SH-SY5Y (cell line): ENCODE results near the gene ACSL5.

Experiments
- GATA2 ChIP-seq: IDR thresholded peaks from 2 replicates; pipeline ENCODE4 v1.6.1; 2011; ENCODE audit warnings: mild to moderate bottlenecking, low read depth, low read length
- GATA3 ChIP-seq: IDR thresholded peaks from 2 replicates; pipeline ENCODE4 v1.6.1; 2011; ENCODE audit warnings: low read depth, mild to moderate bottlenecking, low read length, moderate library complexity

DNA sequence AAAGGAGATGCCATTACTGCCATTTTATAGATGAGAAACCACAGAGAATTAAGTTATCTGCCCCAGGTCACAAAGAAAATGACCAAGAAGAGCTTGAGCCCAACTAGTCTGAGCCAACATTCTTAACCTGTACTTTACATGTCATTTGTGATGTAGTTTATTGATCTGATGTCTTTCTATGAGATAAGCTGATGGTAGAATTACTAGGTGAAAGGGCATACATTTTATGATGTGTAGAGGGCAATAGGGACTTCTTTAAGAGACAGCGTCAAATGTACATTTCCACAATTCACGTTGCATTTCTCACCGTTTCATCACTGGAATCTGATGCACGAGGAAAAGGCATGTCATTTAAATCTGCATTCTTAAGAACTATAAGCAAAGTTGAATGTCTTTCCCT, 11.3 kb downstream of the ACSL5 start:
- TF ChIP-seq GATA2, result no peak
- no peak for TF ChIP-seq GATA3
